Type B pancreatic cell (in vitro differentiated cells): ENCODE measurements around the gene LYRM4. TPM values are rescaled to one million over a fixed set of nuclear protein-coding genes. Genes with fewer than 3 reads are reported as not detected.
"Not testable (repeated sequence)": the region's sequence is repeated elsewhere in the genome, so short reads cannot be mapped to it uniquely, and the experiment has no call there.

Experiments used
- DNase-seq: peaks from one replicate; pipeline ENCODE4 v3.0.0; 2021; ENCODE audit warnings: mixed read lengths; ENCODE audit not compliant: unreplicated experiment; ENCODE audit errors: extremely low spot score
- H3K27ac Mint-ChIP-seq: 2 replicates; pipeline ENCODE4 v1.8.0; 2021; ENCODE audit warnings: mild to moderate bottlenecking, mixed read lengths
- H3K27me3 Mint-ChIP-seq: 2 replicates; pipeline ENCODE4 v1.8.0; 2021; ENCODE audit warnings: mixed read lengths
- H3K36me3 Mint-ChIP-seq: 2 replicates; pipeline ENCODE4 v1.8.0; 2021; ENCODE audit warnings: mixed read lengths
- H3K4me1 Mint-ChIP-seq: one replicate; pipeline ENCODE4 v1.8.0; 2021; ENCODE audit warnings: mixed read lengths; ENCODE audit not compliant: unreplicated experiment
- H3K4me3 Mint-ChIP-seq: 2 replicates; pipeline ENCODE4 v1.8.0; 2021; ENCODE audit warnings: mild to moderate bottlenecking, mixed read lengths
- H3K9me3 Mint-ChIP-seq: 2 replicates; pipeline ENCODE4 v1.8.0; 2021; ENCODE audit warnings: mixed read lengths
- CTCF ChIP-seq: fragments of 200-600 bp; sonication (generic); conservative IDR thresholded peaks from 2 replicates; pipeline ENCODE4 v1.5.0; 2021; ENCODE audit warnings: antibody characterized with exemption, mild to moderate bottlenecking
- microRNA-seq: library from miRNA; unstranded; fragments of <30 nt; microRNA quantifications from one replicate; pipeline ENCODE4, GENCODE V29; 2020
- total RNA-seq: library from RNA; stranded (reverse); gene quantifications from 2 replicates; pipeline ENCODE4 v1.2.1, GENCODE V29; 2021; ENCODE audit warnings: low replicate concordance

LYRM4 gene
- total RNA-seq, 1 donor from 2014 or later, result 39.5 TPM

DNA sequence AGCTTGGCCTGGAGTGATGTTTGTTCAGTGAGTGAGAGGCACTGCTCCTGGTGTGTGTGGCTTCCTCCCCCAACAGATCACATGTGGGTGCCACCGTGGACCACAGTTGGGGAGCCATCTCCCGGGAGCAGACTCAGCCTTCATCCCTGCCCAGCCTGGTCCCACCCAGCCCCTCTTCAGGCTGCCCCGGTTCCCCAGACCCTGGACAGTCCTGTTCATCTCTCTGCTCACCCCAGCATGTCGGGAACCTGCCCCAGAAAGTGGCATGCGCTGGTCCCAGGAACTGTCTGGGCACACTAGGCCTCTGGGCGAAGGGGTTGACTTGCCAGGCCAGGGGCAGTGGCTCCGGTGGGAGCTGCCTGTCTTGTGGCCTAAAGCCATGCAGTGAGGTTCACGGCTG is 197.1 kb downstream of the LYRM4 start:
- Mint-ChIP-seq H3K4me1 (no peaks in the 10 kb centered on the region), H3K4me3 (no peak overlapping the region), H3K36me3 (no peaks in the 10 kb centered on the region), H3K9me3 (no peaks in the 10 kb centered on the region), H3K27ac (no peak overlapping the region), H3K27me3 (no peaks in the 10 kb centered on the region)
- no peak for TF ChIP-seq CTCF
- no peak for DNase-seq

GRCh38 chr6:5061152-5061551 is 199.6 kb downstream of the LYRM4 start:
- H3K4me1 Mint-ChIP-seq, result no peaks in the 10 kb centered on the region
- H3K27me3 Mint-ChIP-seq, result no peaks in the 10 kb centered on the region
- DNase-seq, result no peak
- no peak for TF ChIP-seq CTCF
- H3K36me3 Mint-ChIP-seq, result no peaks in the 10 kb centered on the region
- H3K4me3 Mint-ChIP-seq, result no peak overlapping the region
- H3K9me3 Mint-ChIP-seq, result no peaks in the 10 kb centered on the region
- H3K27ac Mint-ChIP-seq, result no peak overlapping the region

GRCh38 chr6:5060439-5060838 is 200.3 kb downstream of the LYRM4 start:
- H3K27ac Mint-ChIP-seq, H3K9me3 Mint-ChIP-seq, H3K4me1 Mint-ChIP-seq, DNase-seq, H3K36me3 Mint-ChIP-seq, H3K4me3 Mint-ChIP-seq, H3K27me3 Mint-ChIP-seq: not testable (repeated sequence)

DNA sequence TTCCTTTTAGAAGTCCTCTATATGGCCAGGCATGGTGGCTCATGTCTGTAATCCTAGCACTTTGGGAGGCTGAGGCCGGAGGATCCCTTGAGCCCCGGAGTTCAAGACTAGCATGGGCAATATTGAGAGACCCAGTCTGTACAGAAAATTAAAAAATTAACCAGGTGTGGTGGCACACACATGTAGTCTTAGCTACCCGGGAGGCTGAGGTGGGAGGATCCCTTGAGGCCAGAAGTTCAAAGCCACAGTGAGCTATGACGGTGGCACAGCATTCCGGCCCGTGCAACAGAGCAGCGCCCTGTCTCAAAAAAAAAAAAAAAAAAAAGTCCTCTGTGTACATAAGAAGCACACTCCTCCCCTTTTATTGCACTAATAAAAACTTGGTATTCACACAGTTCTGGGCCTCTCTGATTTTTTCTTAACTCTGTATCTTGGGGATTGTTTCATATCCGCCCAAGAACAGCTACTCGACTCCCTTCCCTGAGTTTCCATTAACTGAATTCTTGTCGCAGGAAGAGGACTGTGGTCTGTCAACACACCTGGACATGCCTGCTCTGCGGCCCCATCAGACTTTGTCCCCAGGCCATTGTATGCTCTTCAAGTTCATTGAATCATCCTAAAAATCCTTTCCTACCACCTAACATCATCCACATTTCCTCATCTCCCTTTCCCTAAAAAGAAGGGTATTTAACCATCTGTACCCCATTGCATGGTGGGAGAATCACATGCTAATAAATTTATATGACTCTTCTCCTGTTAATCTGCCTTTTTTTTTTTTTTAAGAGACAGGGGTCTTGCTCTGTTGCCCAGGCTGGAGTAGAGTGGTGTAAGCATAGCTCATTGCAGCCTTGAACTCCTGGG is 201.5 kb downstream of the LYRM4 start:
- no peak overlapping the region for H3K27ac Mint-ChIP-seq
- H3K9me3 Mint-ChIP-seq, result no peaks in the 10 kb centered on the region
- no peak for TF ChIP-seq CTCF
- no peak overlapping the region for H3K4me3 Mint-ChIP-seq
- H3K4me1 Mint-ChIP-seq, result peaks cover 4% of the 10 kb centered on the region
- H3K36me3 Mint-ChIP-seq, result no peaks in the 10 kb centered on the region
- no peaks in the 10 kb centered on the region for H3K27me3 Mint-ChIP-seq
- DNase-seq, result no peak

Small RNAs within 50 kb of the gene (microRNA-seq; reads per million reads assigned to microRNA genes)
- 3.0 reads per million, percentile 5 among the genes with 10 or more reads in this experiment for gene MIR3691

Other genes with a start within 250 kb of the LYRM4 start
- 0.19 and 0.45 TPM in 2 replicates for gene PPP1R3G, start 175.6 kb downstream of the LYRM4 start, total RNA-seq
- gene FARS2, start 563 bp upstream of the LYRM4 start, total RNA-seq, result 13.1 and 21.9 TPM in 2 replicates